HG02571 (cell line): ENCODE results near the gene HMGN1.
"Not testable (repeated sequence)": the region's sequence is repeated elsewhere in the genome, so short reads cannot be mapped to it uniquely, and the experiment has no call there.

Source experiments
- ATAC-seq: cut with Tn5 transposase; IDR thresholded peaks from one replicate; pipeline ENCODE4 v1.9.1; 2021; ENCODE audit warnings: mild to moderate bottlenecking, moderate library complexity; ENCODE audit not compliant: unreplicated experiment

Gene HMGN1

DNA sequence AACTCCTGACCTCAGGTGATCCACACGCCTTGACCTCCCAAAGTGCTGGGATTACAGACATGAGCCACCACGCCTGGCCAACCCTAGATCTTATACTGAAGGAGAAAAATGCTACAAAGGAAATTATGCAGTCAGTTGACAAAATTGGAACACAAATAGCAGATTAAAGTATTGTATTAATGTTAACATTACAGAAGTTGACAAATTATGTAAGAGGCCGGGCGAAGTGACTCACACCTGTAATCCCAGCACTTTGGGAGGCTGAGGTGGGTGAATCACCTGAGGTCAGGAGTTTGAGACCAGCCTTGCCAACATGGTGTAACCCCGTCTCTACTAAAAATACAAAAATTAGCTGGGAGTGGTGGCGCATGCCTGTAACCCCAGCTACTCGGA lies 21.0 kb upstream of the HMGN1 start:
- ATAC-seq, result not testable (repeated sequence)

DNA sequence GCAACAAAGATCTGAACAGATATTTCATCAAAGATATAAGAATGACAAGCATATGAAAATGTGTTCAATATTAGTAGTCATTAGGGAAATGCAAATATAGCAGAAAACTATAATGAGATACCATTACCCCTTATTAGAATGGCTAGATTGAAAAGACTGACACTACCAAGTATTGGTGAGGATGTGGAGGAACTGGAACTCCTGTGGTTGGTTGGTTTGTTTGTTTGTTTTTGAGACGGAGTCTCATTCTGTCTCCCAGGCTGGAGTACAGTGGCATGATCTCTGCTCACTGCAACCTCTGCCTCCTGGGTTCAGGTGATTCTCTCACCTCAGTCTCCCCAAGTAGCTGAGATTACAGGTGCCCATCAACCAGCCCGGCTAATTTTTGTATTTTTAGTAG lies 18.9 kb upstream of the HMGN1 start:
- ATAC-seq, result no peak

GRCh38 chr21:39366563-39366962 lies 17.7 kb upstream of the HMGN1 start:
- ATAC-seq, result no peak

DNA sequence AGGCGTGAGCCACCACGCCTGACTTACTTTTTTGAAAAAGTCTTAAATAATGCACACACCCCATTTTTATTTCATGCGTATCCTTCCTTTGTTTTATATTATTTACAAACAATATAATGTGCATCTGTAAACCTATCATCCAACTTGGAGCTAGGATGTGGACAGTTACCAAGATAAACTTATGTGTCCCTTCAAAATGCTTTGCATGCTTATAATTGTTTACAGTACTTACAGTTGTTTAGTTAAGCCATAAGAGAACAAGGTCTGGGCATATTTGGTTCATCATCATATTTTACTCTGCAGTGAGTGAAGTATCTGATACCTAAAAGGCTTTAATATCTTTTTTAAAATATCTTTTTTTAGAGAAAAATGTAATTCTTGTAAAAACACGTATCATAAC lies 16.1 kb upstream of the HMGN1 start:
- ATAC-seq, result no peak

- ATAC-seq, result no peak
Measured at GRCh38 chr21:39363607-39364555, 15.0 kb upstream of the HMGN1 start.

GRCh38 chr21:39362733-39363132 lies 13.8 kb upstream of the HMGN1 start:
- no peak for ATAC-seq

GRCh38 chr21:39359382-39359781 lies 10.5 kb upstream of the HMGN1 start:
- ATAC-seq, result no peak

GRCh38 chr21:39353295-39353694 lies 4.4 kb upstream of the HMGN1 start:
- no peak for ATAC-seq

DNA sequence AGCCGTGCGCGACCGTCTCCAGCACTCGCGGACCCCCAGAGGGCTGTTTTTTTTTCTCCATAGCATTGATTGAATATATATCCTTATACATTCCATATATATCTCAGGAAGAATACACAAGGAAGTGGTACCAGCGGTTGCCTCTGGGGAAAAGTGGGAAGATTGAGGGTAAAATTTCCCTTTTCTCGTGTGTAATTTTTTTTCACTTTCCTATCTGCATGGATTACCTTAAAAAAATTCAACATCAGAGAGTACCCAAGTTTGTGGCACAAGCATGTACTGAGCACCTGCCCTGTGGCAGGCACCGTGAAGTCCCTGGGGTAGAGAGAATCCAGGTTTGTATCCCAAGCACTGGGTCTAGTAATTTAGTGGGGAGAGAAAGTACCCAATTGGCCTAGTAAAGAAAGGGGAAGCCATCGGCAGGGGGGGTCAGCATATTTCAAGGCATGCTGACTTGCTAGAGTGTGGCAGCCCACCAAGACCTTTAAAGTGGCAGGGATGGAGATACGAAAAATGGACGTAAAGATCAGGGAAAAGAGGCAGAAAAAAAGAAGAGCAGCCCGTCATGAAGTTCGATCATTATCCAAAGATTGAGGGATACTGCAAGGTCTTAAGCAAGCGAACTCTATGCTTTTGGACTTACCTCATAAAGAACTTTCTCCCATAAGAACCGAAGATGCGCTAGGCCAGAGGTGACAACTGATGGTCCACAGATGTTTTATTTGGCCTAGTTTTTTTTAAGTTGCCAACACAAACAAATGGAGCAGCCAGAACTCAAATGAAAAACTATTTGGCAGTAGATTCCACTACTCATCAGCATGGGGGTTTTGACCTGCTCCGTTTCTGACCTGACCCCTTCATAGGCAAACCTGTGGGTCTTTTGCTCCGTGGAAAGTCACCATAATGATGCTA lies 1.5 kb upstream of the HMGN1 start:
- ATAC-seq, result no peak

- ATAC-seq, result peak; percentile 80
Measured at GRCh38 chr21:39349211-39350093, 564 bp upstream of the HMGN1 start.

DNA sequence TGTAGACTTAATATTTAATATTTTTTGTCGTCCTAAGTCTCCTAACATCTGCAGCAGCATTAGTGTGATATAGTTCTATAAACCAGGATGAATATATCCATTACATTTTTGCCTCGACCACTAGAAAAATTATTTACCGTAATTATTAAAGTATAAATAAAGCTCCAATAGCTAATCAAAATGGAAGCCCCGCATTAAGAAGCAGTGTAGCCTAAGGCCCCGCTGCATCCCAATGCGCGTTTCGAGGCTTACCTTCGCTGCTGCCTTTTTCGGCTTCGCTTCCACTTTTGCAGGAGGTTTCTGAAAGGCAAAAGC lies 891 bp downstream of the HMGN1 start:
- ATAC-seq, result no peak

- ATAC-seq, result no peak
Measured at GRCh38 chr21:39347537-39347936, 1.4 kb downstream of the HMGN1 start.

GRCh38 chr21:39346671-39347331 lies 2.1 kb downstream of the HMGN1 start:
- ATAC-seq, result no peak

DNA sequence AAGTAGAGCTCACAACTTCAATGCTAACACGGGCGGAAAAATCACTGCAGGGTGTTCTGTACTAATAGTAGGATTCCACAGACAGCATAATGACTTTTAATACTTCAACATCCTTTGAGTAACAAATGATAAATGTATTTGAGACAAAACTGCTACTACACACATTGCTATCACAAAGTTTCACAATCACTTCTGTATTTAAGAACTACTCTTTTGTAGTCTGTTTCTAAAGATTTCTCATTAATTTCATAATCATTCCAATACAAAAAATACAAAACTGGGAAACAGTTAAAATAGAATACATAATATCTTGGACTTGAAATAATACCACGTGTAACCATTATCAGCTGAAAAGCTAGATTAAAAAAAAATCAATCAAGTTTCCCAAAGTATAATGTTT lies 2.7 kb downstream of the HMGN1 start:
- no peak for ATAC-seq

GRCh38 chr21:39345440-39345839 lies 3.4 kb downstream of the HMGN1 start:
- no peak for ATAC-seq

GRCh38 chr21:39344848-39345247 lies 4.0 kb downstream of the HMGN1 start:
- ATAC-seq, result no peak

DNA sequence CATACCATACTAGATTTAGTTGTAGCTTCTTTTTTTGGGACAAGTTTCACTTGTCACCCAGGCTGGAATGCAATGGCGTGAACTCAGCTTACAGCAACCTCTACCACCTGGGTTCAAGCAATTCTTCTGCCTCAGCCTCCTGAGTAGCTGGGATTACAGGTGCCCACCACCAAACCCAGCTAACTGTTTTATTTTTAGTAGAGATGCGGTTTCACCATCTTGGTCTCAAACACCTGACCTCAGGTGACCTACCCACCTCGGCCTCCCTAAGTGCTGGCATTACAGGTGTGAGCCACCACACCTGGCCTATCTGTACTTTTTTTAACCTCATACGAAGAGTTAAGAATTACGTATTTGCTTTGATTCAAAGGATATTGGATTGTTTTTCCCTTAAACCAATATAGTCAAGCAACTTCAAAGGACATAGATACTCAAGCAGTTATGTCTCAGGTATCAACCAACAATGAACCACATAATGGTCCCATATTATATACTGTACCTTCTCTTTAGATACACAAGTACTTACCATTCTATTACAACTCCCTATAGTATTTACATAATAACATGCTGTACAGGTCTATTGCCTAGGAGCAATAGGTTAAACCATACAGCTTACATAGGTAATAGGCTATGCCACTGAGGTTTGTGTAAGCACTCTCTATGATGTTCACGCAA lies 7.5 kb downstream of the HMGN1 start:
- ATAC-seq, result no peak

- ATAC-seq, result no peak
Measured at GRCh38 chr21:39340687-39341086, 8.2 kb downstream of the HMGN1 start.

GRCh38 chr21:39339231-39339630 lies 9.7 kb downstream of the HMGN1 start:
- no peak for ATAC-seq

- ATAC-seq, result no peak
Measured at GRCh38 chr21:39336457-39337008, 12.4 kb downstream of the HMGN1 start.
